Ovary (tissue), 3 donors: ENCODE measurements around the gene BUB3.

Experiments
- EP300 ChIP-seq: sonication (generic); formaldehyde crosslinking; IDR thresholded peaks from one replicate; pipeline ENCODE4 v1.6.1; 2017; ENCODE audit warnings: antibody characterized with exemption
- TF ChIP-seq, protein P1 (sequence below), 3 donors: fragments of 450-650 bp in 2 of 3; fragments of 200-600 bp in 1 of 3; IDR thresholded peaks; one replicate each; pipeline versions ENCODE4 v1.5.1 to v1.8.0; 2016 to 2022; ENCODE audit warnings: antibody characterized with exemption in 3 of 3, mild to moderate bottlenecking in 1 of 3
- donor health status: DM: no; HTN: no; CAD: no.

GRCh38 chr10:123212640-123213039, 58.4 kb downstream of the BUB3 start:
- TF ChIP-seq, protein P1, sequence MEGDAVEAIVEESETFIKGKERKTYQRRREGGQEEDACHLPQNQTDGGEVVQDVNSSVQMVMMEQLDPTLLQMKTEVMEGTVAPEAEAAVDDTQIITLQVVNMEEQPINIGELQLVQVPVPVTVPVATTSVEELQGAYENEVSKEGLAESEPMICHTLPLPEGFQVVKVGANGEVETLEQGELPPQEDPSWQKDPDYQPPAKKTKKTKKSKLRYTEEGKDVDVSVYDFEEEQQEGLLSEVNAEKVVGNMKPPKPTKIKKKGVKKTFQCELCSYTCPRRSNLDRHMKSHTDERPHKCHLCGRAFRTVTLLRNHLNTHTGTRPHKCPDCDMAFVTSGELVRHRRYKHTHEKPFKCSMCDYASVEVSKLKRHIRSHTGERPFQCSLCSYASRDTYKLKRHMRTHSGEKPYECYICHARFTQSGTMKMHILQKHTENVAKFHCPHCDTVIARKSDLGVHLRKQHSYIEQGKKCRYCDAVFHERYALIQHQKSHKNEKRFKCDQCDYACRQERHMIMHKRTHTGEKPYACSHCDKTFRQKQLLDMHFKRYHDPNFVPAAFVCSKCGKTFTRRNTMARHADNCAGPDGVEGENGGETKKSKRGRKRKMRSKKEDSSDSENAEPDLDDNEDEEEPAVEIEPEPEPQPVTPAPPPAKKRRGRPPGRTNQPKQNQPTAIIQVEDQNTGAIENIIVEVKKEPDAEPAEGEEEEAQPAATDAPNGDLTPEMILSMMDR (IDR thresholded peaks at IDR 0.05), result no peak
- no peak for TF ChIP-seq EP300
